CD1c-positive myeloid dendritic cell (primary cell): ENCODE results near the gene LSP1.
A peak's percentile ranks its signal among the peaks of the same experiment; 100 is the strongest.
"Not testable (repeated sequence)": the region's sequence is repeated elsewhere in the genome, so short reads cannot be mapped to it uniquely, and the experiment has no call there.

Experiments
- DNase-seq: peaks from one replicate; pipeline ENCODE4 v3.0.0-alpha.2; 2016; ENCODE audit errors: extremely low spot score

The LSP1 gene

GRCh38 chr11:1877211-1878136 lies 24.6 kb downstream of the LSP1 start:
- no peak for DNase-seq

- no peak for DNase-seq
These were observed 25.5 kb downstream of the LSP1 start for GRCh38 chr11:1878137-1879031.

GRCh38 chr11:1879342-1879940 lies 26.6 kb downstream of the LSP1 start:
- DNase-seq = no peak

- peak; percentile 35 for DNase-seq
These were observed 27.2 kb downstream of the LSP1 start for GRCh38 chr11:1879941-1880720.

- no peak for DNase-seq
These were observed 28.0 kb downstream of the LSP1 start for GRCh38 chr11:1880746-1881441.

- no peak for DNase-seq
These were observed 28.8 kb downstream of the LSP1 start for GRCh38 chr11:1881442-1882264.

GRCh38 chr11:1882265-1883238 lies 29.7 kb downstream of the LSP1 start:
- DNase-seq = peak; percentile 76

GRCh38 chr11:1883346-1884302 lies 30.7 kb downstream of the LSP1 start:
- DNase-seq = no peak

GRCh38 chr11:1884303-1884700 lies 31.4 kb downstream of the LSP1 start:
- DNase-seq = no peak

GRCh38 chr11:1886551-1886950 lies 33.7 kb downstream of the LSP1 start:
- DNase-seq = not testable (repeated sequence)

- DNase-seq = no peak
These were observed 34.8 kb downstream of the LSP1 start for GRCh38 chr11:1887451-1888346.

- DNase-seq = no peak
These were observed 35.5 kb downstream of the LSP1 start for GRCh38 chr11:1888347-1888753.

GRCh38 chr11:1888811-1889210 lies 35.9 kb downstream of the LSP1 start:
- DNase-seq = no peak

- DNase-seq = peak; percentile 20
These were observed 36.5 kb downstream of the LSP1 start for GRCh38 chr11:1889224-1889930.

GRCh38 chr11:1889941-1890855 lies 37.3 kb downstream of the LSP1 start:
- DNase-seq = no peak
